Breast epithelium (tissue), 4 donors: ENCODE results near the gene AQP5. TPM values are rescaled to one million over a fixed set of nuclear protein-coding genes. Genes with fewer than 3 reads are reported as not detected.

Experiments
- DNase-seq, 2 donors: peaks; one replicate each; pipeline ENCODE4 v3.0.0-alpha.2; 2019; ENCODE audit warnings: low spot score in 2 of 2
- H3K27ac ChIP-seq, 2 donors: fragments of 200-600 bp; sonication (generic) in 1 of 2; one replicate each; pipeline ENCODE4 v1.5.1; 2016 to 2019; ENCODE audit warnings: mild to moderate bottlenecking in 1 of 2
- H3K27me3 ChIP-seq, 2 donors: fragments of 200-600 bp; sonication (generic) in 1 of 2; one replicate each; pipeline versions ENCODE4 v1.5.1 to v1.6.0; 2017 to 2019; ENCODE audit warnings: control low read depth in 1 of 2, mild to moderate bottlenecking in 1 of 2
- H3K36me3 ChIP-seq: fragments of 200-600 bp; one replicate; pipeline ENCODE4 v1.5.1; 2019
- H3K4me1 ChIP-seq, 2 donors: fragments of 200-600 bp; sonication (generic); one replicate each; pipeline ENCODE4 v1.5.1; 2016 to 2019; ENCODE audit warnings: control low read depth in 1 of 2
- H3K4me3 ChIP-seq, 3 donors: fragments of 200-600 bp; sonication (generic); 1 replicate in 2 of 3; 2 replicates in 1 of 3; pipeline ENCODE4 v1.5.1; 2016 to 2019; ENCODE audit warnings: mild to moderate bottlenecking in 3 of 3, moderate library complexity in 2 of 3
- H3K9me3 ChIP-seq, 2 donors: fragments of 200-600 bp; sonication (generic) in 1 of 2; one replicate each; pipeline ENCODE4 v1.5.1; 2016 to 2019; ENCODE audit warnings: control low read depth in 1 of 2
- POLR2A ChIP-seq: fragments of 450-650 bp; IDR thresholded peaks from one replicate; pipeline ENCODE4 v1.6.1; 2016; ENCODE audit warnings: antibody characterized with exemption, mild to moderate bottlenecking, moderate library complexity
- POLR2AphosphoS5 ChIP-seq, 3 donors: sonication (generic); formaldehyde crosslinking; IDR thresholded peaks; one replicate each; pipeline ENCODE4 v1.6.1; 2017; ENCODE audit warnings: antibody characterized with exemption in 3 of 3
- intact Hi-C: fragments of 100-400 bp; cut with DNase I; formaldehyde crosslinking; loops from one replicate; pipeline ENCODE4 v1.15.1; 2023; ENCODE audit warnings: low total_unique reads
- total RNA-seq, 3 donors: library from RNA; depleted of rRNA; stranded (reverse); fragments of >200 nt; gene quantifications; one replicate each; pipeline ENCODE4 v1.1.0, GENCODE V29; 2016
- TF ChIP-seq, protein P1 (sequence below), 3 donors: fragments of 450-650 bp; IDR thresholded peaks; one replicate each; pipeline ENCODE4 v1.5.1; 2016 to 2017; ENCODE audit warnings: antibody characterized with exemption in 3 of 3, mild to moderate bottlenecking in 3 of 3, moderate library complexity in 3 of 3

AQP5 gene
- total RNA-seq, 3 donors from 2014 or later = 3.1 to 4.6 TPM; not detected in 1

DNA sequence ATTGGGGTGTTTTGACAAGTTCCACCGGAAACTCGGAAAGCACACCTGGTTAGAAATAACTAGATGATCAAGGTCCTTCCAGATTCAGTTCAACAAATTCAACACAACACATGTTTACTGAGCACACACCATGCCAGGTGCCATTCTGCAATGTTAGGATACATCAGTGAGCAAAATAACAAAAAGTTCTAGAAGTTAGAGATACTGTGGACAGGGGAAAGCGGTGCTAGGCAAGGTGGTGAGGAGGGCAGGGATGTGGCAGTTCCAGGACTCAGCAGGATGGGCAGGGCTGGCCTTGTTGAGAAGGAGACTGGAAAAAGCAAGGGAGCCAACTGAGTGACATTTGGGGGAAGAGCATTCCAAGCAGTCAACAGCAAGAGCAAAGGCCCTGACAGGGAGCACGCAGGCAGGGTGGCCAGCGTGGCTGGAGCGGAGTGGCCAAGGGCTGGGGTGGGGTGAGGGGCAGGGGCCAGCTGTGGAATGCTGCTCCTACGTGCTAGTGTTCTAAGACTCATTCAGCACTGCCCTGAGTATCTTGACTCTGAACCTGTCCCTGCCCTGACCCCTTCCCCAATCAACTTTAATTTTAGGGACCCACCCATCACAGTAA is 38.5 kb upstream of the AQP5 start:
- no peaks in the 10 kb centered on the region for H3K27me3 ChIP-seq
- no peaks in the 10 kb centered on the region for H3K9me3 ChIP-seq
- intact Hi-C loops = no loop called here
- TF ChIP-seq POLR2AphosphoS5 (IDR thresholded peaks at IDR 0.05) (no peak), POLR2A (no peak)
- TF ChIP-seq, protein P1, sequence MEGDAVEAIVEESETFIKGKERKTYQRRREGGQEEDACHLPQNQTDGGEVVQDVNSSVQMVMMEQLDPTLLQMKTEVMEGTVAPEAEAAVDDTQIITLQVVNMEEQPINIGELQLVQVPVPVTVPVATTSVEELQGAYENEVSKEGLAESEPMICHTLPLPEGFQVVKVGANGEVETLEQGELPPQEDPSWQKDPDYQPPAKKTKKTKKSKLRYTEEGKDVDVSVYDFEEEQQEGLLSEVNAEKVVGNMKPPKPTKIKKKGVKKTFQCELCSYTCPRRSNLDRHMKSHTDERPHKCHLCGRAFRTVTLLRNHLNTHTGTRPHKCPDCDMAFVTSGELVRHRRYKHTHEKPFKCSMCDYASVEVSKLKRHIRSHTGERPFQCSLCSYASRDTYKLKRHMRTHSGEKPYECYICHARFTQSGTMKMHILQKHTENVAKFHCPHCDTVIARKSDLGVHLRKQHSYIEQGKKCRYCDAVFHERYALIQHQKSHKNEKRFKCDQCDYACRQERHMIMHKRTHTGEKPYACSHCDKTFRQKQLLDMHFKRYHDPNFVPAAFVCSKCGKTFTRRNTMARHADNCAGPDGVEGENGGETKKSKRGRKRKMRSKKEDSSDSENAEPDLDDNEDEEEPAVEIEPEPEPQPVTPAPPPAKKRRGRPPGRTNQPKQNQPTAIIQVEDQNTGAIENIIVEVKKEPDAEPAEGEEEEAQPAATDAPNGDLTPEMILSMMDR (IDR thresholded peaks at IDR 0.05) = no peak
- no peak overlapping the region for H3K4me3 ChIP-seq
- H3K36me3 ChIP-seq = no peaks in the 10 kb centered on the region
- DNase-seq = peak in 1 of 2 donors; percentile 30
- H3K27ac ChIP-seq = peak overlapping the region in 1 of 2 donors; percentile 29
- H3K4me1 ChIP-seq = no peaks in the 10 kb centered on the region

DNA sequence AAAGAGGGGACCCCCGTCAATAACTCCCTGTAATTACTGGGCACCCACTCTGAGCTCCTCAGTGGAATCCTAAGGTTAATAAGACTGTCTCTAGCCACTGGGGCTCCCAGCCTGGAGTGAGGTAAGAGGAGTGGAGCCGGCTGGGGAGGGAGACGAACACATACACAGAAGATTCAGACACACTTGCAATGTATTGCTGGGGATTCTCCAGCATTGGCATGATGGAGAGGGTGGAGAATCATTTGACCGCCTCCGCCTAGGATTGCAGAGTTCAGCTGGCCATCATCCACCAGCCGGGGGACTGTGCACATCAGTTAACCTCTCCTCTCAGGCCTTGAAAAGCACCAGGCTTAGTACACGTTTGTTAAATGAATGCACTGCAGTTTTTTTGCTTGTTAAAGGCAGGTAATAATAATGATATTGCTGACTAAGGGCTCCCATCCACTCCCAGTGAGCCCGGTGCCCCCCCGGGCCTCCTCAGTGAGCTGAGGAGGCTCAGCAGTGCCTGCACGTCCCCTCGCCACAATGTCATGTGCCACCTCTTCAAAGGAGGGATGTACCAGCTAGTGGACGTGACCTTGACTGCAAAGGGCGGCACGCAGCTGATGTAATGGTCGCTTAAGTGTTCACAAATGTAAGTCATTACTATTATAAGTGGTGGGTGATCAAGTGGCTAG is 37.7 kb upstream of the AQP5 start:
- no peak overlapping the region for H3K4me3 ChIP-seq
- no peaks in the 10 kb centered on the region for H3K36me3 ChIP-seq
- no peaks in the 10 kb centered on the region for H3K4me1 ChIP-seq
- no peaks in the 10 kb centered on the region for H3K27me3 ChIP-seq
- intact Hi-C loops = no loop called here
- peak in 1 of 2 donors; percentile 15 for DNase-seq
- TF ChIP-seq POLR2AphosphoS5 (IDR thresholded peaks at IDR 0.05) (no peak), POLR2A (no peak)
- TF ChIP-seq, protein P1 (IDR thresholded peaks at IDR 0.05) = no peak
- no peaks in the 10 kb centered on the region for H3K9me3 ChIP-seq
- H3K27ac ChIP-seq = no peak overlapping the region

- Histone ChIP-seq H3K4me3 (no peak overlapping the region), H3K36me3 (no peaks in the 10 kb centered on the region), H3K4me1 (no peaks in the 10 kb centered on the region), H3K27me3 (no peaks in the 10 kb centered on the region), H3K9me3 (no peaks in the 10 kb centered on the region), H3K27ac (no peak overlapping the region)
- no peak for DNase-seq
- intact Hi-C loops = no loop called here
- TF ChIP-seq, protein P1 (IDR thresholded peaks at IDR 0.05) = no peak
- no peak for TF ChIP-seq POLR2A
- TF ChIP-seq POLR2AphosphoS5 (IDR thresholded peaks at IDR 0.05) = no peak
Measured at GRCh38 chr12:49924628-49925246, 36.9 kb upstream of the AQP5 start.

DNA sequence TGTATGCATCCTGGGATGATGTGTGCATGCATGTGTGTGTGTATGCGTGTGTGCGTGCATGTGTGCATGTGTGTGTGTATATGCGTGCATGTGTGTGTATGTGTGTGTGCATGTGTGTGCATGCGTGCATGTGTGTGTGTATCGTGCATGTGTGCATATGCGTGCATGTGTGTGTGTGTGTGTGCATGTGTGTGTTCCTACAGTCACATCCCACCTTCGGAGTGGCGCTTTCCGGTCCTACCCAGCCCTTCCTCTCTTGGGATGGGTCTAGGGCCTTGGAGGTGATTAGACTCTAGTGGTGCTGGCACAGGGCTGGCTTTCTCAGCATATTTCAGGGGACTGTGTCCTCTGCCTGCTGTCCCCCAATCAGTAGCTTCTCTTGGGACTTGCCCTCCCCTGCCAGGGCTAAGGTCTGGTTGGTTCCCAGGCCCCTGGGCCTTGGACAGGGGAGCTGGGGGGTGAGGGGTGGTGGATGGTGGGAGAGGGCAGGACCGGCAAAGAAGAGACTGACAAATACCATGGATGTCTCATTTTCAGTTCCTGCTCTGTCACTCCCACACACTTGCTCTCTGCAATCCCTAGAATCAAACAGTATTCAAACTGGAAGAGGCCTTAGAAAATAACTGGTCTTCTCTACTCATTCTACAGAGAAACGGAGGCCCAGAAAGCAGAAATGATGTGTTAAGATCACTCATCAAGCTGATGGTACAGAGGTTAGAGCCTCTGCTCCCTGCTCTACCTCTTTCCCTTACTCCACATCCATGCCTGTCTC is 36.1 kb upstream of the AQP5 start:
- Histone ChIP-seq H3K36me3 (no peaks in the 10 kb centered on the region), H3K4me1 (no peaks in the 10 kb centered on the region), H3K27me3 (no peaks in the 10 kb centered on the region), H3K4me3 (no peak overlapping the region), H3K9me3 (no peaks in the 10 kb centered on the region), H3K27ac (no peak overlapping the region)
- intact Hi-C loops = no loop called here
- TF ChIP-seq POLR2A (no peak), POLR2AphosphoS5 (IDR thresholded peaks at IDR 0.05) (no peak)
- TF ChIP-seq, protein P1 (IDR thresholded peaks at IDR 0.05) = no peak
- DNase-seq = no peak
